K562 (cell line): Measurements from ENCODE around the gene CMTM1. TPM values are rescaled to one million over a fixed set of nuclear protein-coding genes. Genes with fewer than 3 reads are reported as not detected.

Source experiments
- ATF1 ChIP-seq, 2 experiments: fragments of 450-650 bp in 1 of 2; IDR thresholded peaks; 2 replicates each; pipeline ENCODE4 v1.6.1; 2016; ENCODE audit warnings: missing compliant biosample characterization in 1 of 2, missing genetic modification characterization in 1 of 2
- ATF4 ChIP-seq: fragments of 450-650 bp; formaldehyde crosslinking; IDR thresholded peaks from 2 replicates; pipeline ENCODE4 v1.4.0; 2022; ENCODE audit warnings: mild to moderate bottlenecking, moderate library complexity
- BCLAF1 ChIP-seq, 2 experiments: fragments of 450-650 bp in 1 of 2; IDR thresholded peaks; 2 replicates each; pipeline ENCODE4 v1.6.1; 2011 to 2017; ENCODE audit warnings: low read depth in 2 of 2, antibody characterized with exemption in 1 of 2, borderline replicate concordance in 1 of 2, low read length in 1 of 2, mild to moderate bottlenecking in 1 of 2, mixed read lengths in 1 of 2; ENCODE audit not compliant: control insufficient read depth in 1 of 2
- BDP1 ChIP-seq: IDR thresholded peaks from 3 replicates; pipeline ENCODE4 v1.6.1; 2011; ENCODE audit not compliant: insufficient read length, insufficient read depth
- C11orf30 ChIP-seq: fragments of 450-650 bp; IDR thresholded peaks from 2 replicates; pipeline ENCODE4 v1.6.1; 2016; ENCODE audit warnings: low read depth, mild to moderate bottlenecking
- CBFA2T2 ChIP-seq: fragments of 450-650 bp; conservative IDR thresholded peaks from 2 replicates; pipeline ENCODE4 v1.6.1; 2017; ENCODE audit warnings: mild to moderate bottlenecking
- CGGBP1 ChIP-seq: fragments of 250-450 bp; sonication (Bioruptor Pico); IDR thresholded peaks from 2 replicates; pipeline ENCODE4 v1.9.0; 2021; ENCODE audit warnings: mild to moderate bottlenecking
- E2F3 ChIP-seq: fragments of 250-450 bp; sonication (Bioruptor Pico); IDR thresholded peaks from 2 replicates; pipeline ENCODE4 v1.4.0; 2020; ENCODE audit warnings: mild to moderate bottlenecking
- MLLT1 ChIP-seq, 2 experiments: fragments of 450-650 bp; IDR thresholded peaks; 2 replicates each; pipeline ENCODE4 v1.6.1; 2016
- NR2C2 ChIP-seq, 2 experiments: fragments of 200-800 bp in 1 of 2; sonication (Bioruptor generic) in 1 of 2; sonication (generic) in 1 of 2; formaldehyde crosslinking in 1 of 2; IDR thresholded peaks; 2 replicates each; pipeline versions ENCODE4 v1.6.1 to v1.8.0; 2016 to 2022; ENCODE audit warnings: mild to moderate bottlenecking in 1 of 2, missing compliant biosample characterization in 1 of 2, missing genetic modification characterization in 1 of 2, missing genetic modification reagents in 1 of 2
- POLR2A ChIP-seq: fragments of 450-650 bp; conservative IDR thresholded peaks from 2 replicates; pipeline ENCODE4 v1.6.1; 2016
- RFX5 ChIP-seq: IDR thresholded peaks from 2 replicates; pipeline ENCODE4 v1.6.1; 2011; ENCODE audit warnings: low read depth, mild to moderate bottlenecking, improper control_type of control experiment, low read length
- SMAD4 ChIP-seq: fragments of 250-450 bp; sonication (Bioruptor Pico); conservative IDR thresholded peaks from 2 replicates; pipeline ENCODE4 v1.8.0; 2021; ENCODE audit warnings: inconsistent platforms, mild to moderate bottlenecking, moderate library complexity
- SRF ChIP-seq, 2 experiments: fragments of 250-450, 450-650 bp in 1 of 2; sonication (Bioruptor Pico) in 1 of 2; sonication (generic) in 1 of 2; formaldehyde crosslinking; IDR thresholded peaks; 2 replicates each; pipeline versions ENCODE4 v1.5.0 to v1.5.1; 2020 to 2022; ENCODE audit warnings: mild to moderate bottlenecking in 1 of 2, missing genetic modification reagents in 1 of 2
- SRSF7 ChIP-seq: fragments of 200-400 bp; formaldehyde crosslinking; optimal IDR thresholded peaks from 2 replicates; pipeline ENCODE3; 2017; ENCODE audit warnings: mild to moderate bottlenecking, low read depth, low read length
- TCF7 ChIP-seq: sonication (generic); IDR thresholded peaks from 2 replicates; pipeline ENCODE4 v1.6.1; 2016; ENCODE audit warnings: antibody characterized with exemption, borderline replicate concordance
- TRIM28 ChIP-seq: fragments of 450-650 bp; IDR thresholded peaks from 2 replicates; pipeline ENCODE4 v1.6.1; 2017
- ZBTB33 ChIP-seq: sonication (generic); formaldehyde crosslinking; IDR thresholded peaks from 2 replicates; pipeline ENCODE4 v1.8.1; 2023; ENCODE audit warnings: mild to moderate bottlenecking, missing genetic modification reagents
- ZNF124 ChIP-seq: sonication (generic); formaldehyde crosslinking; IDR thresholded peaks from 2 replicates; pipeline ENCODE4 v1.8.1; 2022; ENCODE audit warnings: missing genetic modification reagents
- polyA plus RNA-seq, 8 experiments: library from polyadenylated mRNA; depleted of rRNA in 4 of 8; stranded (reverse) in 5 of 8; unstranded in 3 of 8; fragments of >200 nt; fragmentation: Nextera tagmentation in 2 of 8; fragmentation: Illumina TruSeq in 1 of 8; extraction: Ambion mirVana in 2 of 8; extraction: Trizol in 1 of 8; gene quantifications; 2 replicates each; pipeline versions ENCODE4 v1.2.1 to v1.2.3, GENCODE V29; 2011 to 2014; ENCODE audit warnings: inconsistent platforms in 1 of 8, missing spikeins in 1 of 8
- total RNA-seq, 7 experiments: library from RNA; depleted of rRNA in 6 of 7; stranded (reverse); fragments of >200 nt in 6 of 7; fragmentation: Illumina TruSeq in 2 of 7; extraction: Trizol in 2 of 7; gene quantifications; 2 replicates each; pipeline versions ENCODE4 v1.2.1 to v1.2.3, GENCODE V29; 2011 to 2021; ENCODE audit warnings: low replicate concordance in 1 of 7

CMTM1 gene
- total and polyA plus RNA-seq, 9 of the 15 experiments (the other 6 are each of a cell fraction or from before 2014, with no cell fraction given), result 0.25 to 2.6 (median 1.1) TPM; not detected in 2

GRCh38 chr16:66552286-66553177 lies 13.7 kb upstream of the CMTM1 start, which contains the start of gene CKLF (continued):
- no peak for TF ChIP-seq MLLT1 (IDR thresholded peaks at IDR 0.05)
- peak; percentile 93 for TF ChIP-seq POLR2A
- TF ChIP-seq ATF1 (CRISPR knock-in tag; IDR thresholded peaks at IDR 0.05), result no peak
- peak; percentile 57 for TF ChIP-seq ATF1 (tag; IDR thresholded peaks at IDR 0.05)
- TF ChIP-seq SRF (CRISPR knock-in tag; IDR thresholded peaks at IDR 0.05), result peak in 1 of 2 experiments; percentile 71; a peak in 2 of 4 replicates
- TF ChIP-seq ZBTB33 (CRISPR knock-in tag), result peak; percentile 88
- TF ChIP-seq BDP1, result no peak
- no peak; the same call in 1 of the 2 replicates for TF ChIP-seq TCF7
- TF ChIP-seq SMAD4 (CRISPR knock-in tag), result peak; percentile 57
- no peak for TF ChIP-seq C11orf30
- TF ChIP-seq TRIM28, result 0 out of 2 replicates have a peak, but pooled peaks have one; percentile 52
- no peak for TF ChIP-seq RFX5
- peak; percentile 91; the same call in 1 of the 2 replicates for TF ChIP-seq ZNF124 (CRISPR knock-in tag)
- TF ChIP-seq NR2C2 (CRISPR knock-in tag; IDR thresholded peaks at IDR 0.05), result peak; percentile 44; the same call in 1 of the 2 replicates
- TF ChIP-seq NR2C2 (tag; IDR thresholded peaks at IDR 0.05), result no peak
- no peak for TF ChIP-seq ATF4 (CRISPR knock-in tag)
- no peak for TF ChIP-seq BCLAF1 (IDR thresholded peaks at IDR 0.05; ENCODE audit: borderline replicate concordance in 1 of 2, control insufficient read depth in 1 of 2, low read depth in 2 of 2, low read length in 1 of 2)
- peak; percentile 85; the same call in 1 of the 2 replicates for TF ChIP-seq E2F3 (CRISPR knock-in tag)
- no peak for TF ChIP-seq SRSF7
- TF ChIP-seq CBFA2T2, result no peak
- TF ChIP-seq CGGBP1 (CRISPR knock-in tag), result no peak
